K562 (cell line): ENCODE data around the gene KRTAP5-7. TPM values are rescaled to one million over a fixed set of nuclear protein-coding genes. Genes with fewer than 3 reads are reported as not detected.

Experiments used
- CXXC5 ChIP-seq: fragments of 250-450 bp; sonication (Bioruptor Pico); IDR thresholded peaks from 2 replicates; pipeline ENCODE4 v1.8.0; 2022; ENCODE audit warnings: inconsistent platforms, mild to moderate bottlenecking, moderate library complexity
- E2F8 ChIP-seq: fragments of 450-650 bp; IDR thresholded peaks from 2 replicates; pipeline ENCODE4 v1.7.1; 2018; ENCODE audit warnings: mild to moderate bottlenecking, low read depth; ENCODE audit not compliant: partially characterized antibody
- L3MBTL2 ChIP-seq: fragments of 450-650 bp; IDR thresholded peaks from 2 replicates; pipeline ENCODE4 v1.6.1; 2016; ENCODE audit warnings: mild to moderate bottlenecking, moderate library complexity
- MECOM ChIP-seq: fragments of 250-450 bp; sonication (Bioruptor Pico); IDR thresholded peaks from 2 replicates; pipeline ENCODE4 v1.8.0; 2022; ENCODE audit warnings: inconsistent platforms
- OTX1 ChIP-seq: fragments of 450-650 bp; formaldehyde crosslinking; IDR thresholded peaks from 2 replicates; pipeline ENCODE4 v1.4.0; 2022; ENCODE audit warnings: mild to moderate bottlenecking
- PHF21A ChIP-seq: fragments of 450-650 bp; IDR thresholded peaks from 2 replicates; pipeline ENCODE4 v1.6.1; 2017; ENCODE audit warnings: low read depth, borderline replicate concordance
- SFPQ ChIP-seq: fragments of 200-400 bp; formaldehyde crosslinking; IDR thresholded peaks from 2 replicates; pipeline ENCODE4 v1.6.1; 2017; ENCODE audit warnings: mild to moderate bottlenecking, low read depth, low read length, moderate library complexity
- TARDBP ChIP-seq: fragments of 450-650 bp; IDR thresholded peaks from 2 replicates; pipeline ENCODE4 v1.6.1; 2016
- ZFPM2 ChIP-seq: fragments of 250-450 bp; sonication (Bioruptor Pico); IDR thresholded peaks from 2 replicates; pipeline ENCODE4 v1.5.1; 2022; ENCODE audit warnings: mild to moderate bottlenecking
- ZNF124 ChIP-seq: sonication (generic); formaldehyde crosslinking; IDR thresholded peaks from 2 replicates; pipeline ENCODE4 v1.8.1; 2022; ENCODE audit warnings: missing genetic modification reagents
- ZNF583 ChIP-seq: fragments of 250-450 bp; sonication (Bioruptor Pico); IDR thresholded peaks from 2 replicates; pipeline ENCODE4 v1.4.0; 2020
- polyA plus RNA-seq, 8 experiments: library from polyadenylated mRNA; depleted of rRNA in 4 of 8; stranded (reverse) in 5 of 8; unstranded in 3 of 8; fragments of >200 nt; fragmentation: Nextera tagmentation in 2 of 8; fragmentation: Illumina TruSeq in 1 of 8; extraction: Ambion mirVana in 2 of 8; extraction: Trizol in 1 of 8; gene quantifications; 2 replicates each; pipeline versions ENCODE4 v1.2.1 to v1.2.3, GENCODE V29; 2011 to 2014; ENCODE audit warnings: inconsistent platforms in 1 of 8, missing spikeins in 1 of 8
- total RNA-seq, 7 experiments: library from RNA; depleted of rRNA in 6 of 7; stranded (reverse); fragments of >200 nt in 6 of 7; fragmentation: Illumina TruSeq in 2 of 7; extraction: Trizol in 2 of 7; gene quantifications; 2 replicates each; pipeline versions ENCODE4 v1.2.1 to v1.2.3, GENCODE V29; 2011 to 2021; ENCODE audit warnings: low replicate concordance in 1 of 7

KRTAP5-7 gene
- total and polyA plus RNA-seq, 9 of the 15 experiments (the other 6 are each of a cell fraction or from before 2014, with no cell fraction given) = not detected

GRCh38 chr11:71488681-71489270, 38.3 kb upstream of the KRTAP5-7 start (continued):
- no peak for TF ChIP-seq E2F8
- no peak for TF ChIP-seq ZFPM2
- TF ChIP-seq SFPQ = no peak
- no peak for TF ChIP-seq ZNF583 (CRISPR knock-in tag)
- TF ChIP-seq L3MBTL2 = no peak
- TF ChIP-seq CXXC5 (CRISPR knock-in tag) = no peak
- TF ChIP-seq PHF21A = no peak
- TF ChIP-seq OTX1 (CRISPR knock-in tag) = no peak
- TF ChIP-seq TARDBP = no peak
- TF ChIP-seq MECOM (CRISPR knock-in tag) = no peak
- no peak for TF ChIP-seq ZNF124
